Common myeloid progenitor, CD34-positive (primary cell): ENCODE measurements around the gene TRPM1.

ENCODE experiments used
- CTCF ChIA-PET: fragments of 350-600 bp; sonication (Branson Sonifier 250); formaldehyde crosslinking; loops from one replicate; lab custom pipeline; 2021; ENCODE audit warnings: antibody characterized with exemption; lab: Charles Lee
- POLR2A ChIA-PET: fragments of 350-600 bp; sonication (Branson Sonifier 250); formaldehyde crosslinking; loops from one replicate; lab custom pipeline; 2021; ENCODE audit warnings: antibody characterized with exemption; lab: Charles Lee
- DNase-seq, 3 donors: peaks; one replicate each; pipeline versions ENCODE4 v3.0.0 to v3.0.0-alpha.2; 2013
- H3K27ac ChIP-seq, 2 experiments: 1 replicate in 1 of 2; 2 replicates in 1 of 2; pipeline ENCODE4 v1.7.0; 2013; ENCODE audit warnings: inconsistent platforms in 2 of 2, low read length in 2 of 2, mild to moderate bottlenecking in 2 of 2, low read depth in 1 of 2, moderate library complexity in 1 of 2; ENCODE audit not compliant: severe bottlenecking in 2 of 2, insufficient read depth in 1 of 2, poor library complexity in 1 of 2
- H3K27me3 ChIP-seq, 5 experiments: replicated peaks in 2 of 5; 1 replicate in 3 of 5; 2 replicates in 2 of 5; pipeline versions ENCODE4 v1.6.1 to v1.7.0; 2013; ENCODE audit warnings: low read length in 4 of 5, mild to moderate bottlenecking in 2 of 5, moderate library complexity in 2 of 5, inconsistent platforms in 1 of 5; ENCODE audit not compliant: insufficient read depth in 5 of 5, control insufficient read depth in 4 of 5
- H3K36me3 ChIP-seq, 4 experiments: 1 replicate in 2 of 4; 2 replicates in 2 of 4; pipeline versions ENCODE4 v1.6.1 to v1.7.0; 2013; ENCODE audit warnings: low read length in 3 of 4, control low read depth in 1 of 4, mild to moderate bottlenecking in 1 of 4; ENCODE audit not compliant: control insufficient read depth in 4 of 4, insufficient read depth in 4 of 4
- H3K4me1 ChIP-seq, 4 experiments: 1 replicate in 3 of 4; 2 replicates in 1 of 4; pipeline versions ENCODE4 v1.6.1 to v1.7.1; 2013; ENCODE audit warnings: low read length in 3 of 4, mild to moderate bottlenecking in 3 of 4, control low read depth in 1 of 4, inconsistent platforms in 1 of 4, moderate library complexity in 1 of 4; ENCODE audit not compliant: control insufficient read depth in 4 of 4, insufficient read depth in 4 of 4; ENCODE audit errors: control extremely low read depth in 1 of 4
- H3K4me3 ChIP-seq, 7 experiments: 1 replicate in 4 of 7; 2 replicates in 3 of 7; pipeline versions ENCODE4 v1.5.1 to v1.7.0; 2013; ENCODE audit warnings: mild to moderate bottlenecking in 7 of 7, low read length in 6 of 7, moderate library complexity in 6 of 7, inconsistent platforms in 2 of 7, low read depth in 2 of 7, control low read depth in 1 of 7; ENCODE audit not compliant: insufficient read depth in 4 of 7, control insufficient read depth in 1 of 7; ENCODE audit errors: extremely low read depth in 1 of 7
- H3K9me3 ChIP-seq, 5 experiments: 1 replicate in 4 of 5; 2 replicates in 1 of 5; pipeline versions ENCODE4 v1.6.1 to v1.7.1; 2013; ENCODE audit warnings: low read length in 4 of 5, mild to moderate bottlenecking in 2 of 5, inconsistent platforms in 1 of 5, low read depth in 1 of 5, moderate library complexity in 1 of 5; ENCODE audit not compliant: control insufficient read depth in 4 of 5, insufficient read depth in 2 of 5; ENCODE audit errors: control extremely low read depth in 1 of 5
- WGBS: methylation state at CpG from one replicate; pipeline ENCODE4 v1.1.5; 2013; ENCODE audit not compliant: insufficient coverage; 5-methylcytosine and 5-hydroxymethylcytosine counted together

The TRPM1 gene

DNA sequence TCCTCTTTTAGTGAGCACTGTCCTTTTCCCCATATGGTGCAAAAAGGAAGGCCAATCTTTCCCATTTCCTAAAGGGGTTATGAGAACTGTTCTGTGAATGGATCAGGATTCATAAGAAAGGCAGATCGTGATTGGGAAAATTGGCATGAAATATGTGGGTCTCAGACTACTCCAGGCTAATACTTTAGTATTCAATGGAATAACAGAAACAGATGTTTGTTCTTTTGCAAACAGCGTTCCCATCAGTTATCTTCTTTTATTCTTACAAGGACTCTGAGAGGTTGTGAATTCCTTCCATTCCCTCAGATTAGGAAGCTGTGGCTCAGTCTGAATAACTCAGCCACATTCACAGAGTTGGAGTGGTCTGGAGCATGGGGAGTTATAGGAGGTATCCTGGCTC is 58.8 kb downstream of the TRPM1 start:
- H3K4me3 ChIP-seq = no peak overlapping the region
- POLR2A ChIA-PET = no interaction called here
- DNase-seq = no peak
- 95% methylated on average over 2 of the region's 2 CpGs for WGBS
- no peak overlapping the region for H3K27ac ChIP-seq
- CTCF ChIA-PET = interaction anchor here (1.2 kb wide), 1 partner anchor 27 kb away, joined by 3 read pairs; no protein-coding TSS in a partner anchor
- H3K9me3 ChIP-seq = no peaks in the 10 kb centered on the region
- no peaks in the 10 kb centered on the region for H3K27me3 ChIP-seq
- H3K4me1 ChIP-seq = no peaks in the 10 kb centered on the region
- H3K36me3 ChIP-seq = no peaks in the 10 kb centered on the region

DNA sequence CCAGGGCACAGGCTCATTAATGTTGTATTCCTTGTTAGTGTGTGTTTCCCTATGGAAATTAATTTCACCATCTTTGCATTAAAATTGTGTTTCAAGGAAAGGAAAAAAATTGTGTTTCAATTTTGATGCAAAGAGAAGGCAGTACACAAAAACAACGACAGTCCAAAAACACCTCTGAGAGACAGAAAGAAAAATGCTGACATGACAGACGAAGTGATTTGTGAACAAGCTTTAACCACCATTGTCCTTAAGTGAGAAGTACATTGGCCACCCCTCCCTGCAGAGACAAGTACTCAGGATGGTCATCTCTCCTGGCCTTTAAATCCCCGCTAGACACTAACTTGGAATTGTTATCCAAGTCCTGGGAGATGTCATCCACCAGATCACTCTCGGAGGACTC is 59.9 kb downstream of the TRPM1 start:
- no peaks in the 10 kb centered on the region for H3K9me3 ChIP-seq
- H3K27ac ChIP-seq = no peak overlapping the region
- CTCF ChIA-PET = interaction anchor here (1.2 to 1.6 kb wide), 2 partner anchors 26 to 36 kb away, joined by 3 read pairs; no protein-coding TSS in a partner anchor
- H3K27me3 ChIP-seq = no peaks in the 10 kb centered on the region
- DNase-seq = no peak
- no peak overlapping the region for H3K4me3 ChIP-seq
- no peaks in the 10 kb centered on the region for H3K4me1 ChIP-seq
- POLR2A ChIA-PET = no interaction called here
- WGBS = 97% methylated on average over 4 of the region's 4 CpGs
- H3K36me3 ChIP-seq = no peaks in the 10 kb centered on the region

DNA sequence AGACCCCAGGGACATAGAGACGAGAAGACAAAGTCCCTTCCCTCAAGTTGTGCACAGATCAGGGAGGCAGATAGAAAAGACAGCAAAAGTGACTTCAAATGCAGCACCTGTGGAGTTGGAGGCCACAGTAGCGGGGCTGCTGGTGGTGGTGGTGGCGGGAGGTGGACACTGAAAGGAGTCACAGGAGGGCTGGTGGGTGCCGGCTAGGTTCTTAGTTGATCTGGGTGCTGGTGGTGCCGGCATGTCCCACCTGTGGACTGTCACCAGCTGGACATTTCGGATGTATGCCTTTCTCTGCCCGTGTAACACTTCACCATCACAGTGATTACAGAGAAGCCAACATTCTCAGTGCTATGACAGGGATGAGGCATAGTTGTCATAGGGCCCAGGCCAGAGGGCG is 60.9 kb downstream of the TRPM1 start:
- no peak for DNase-seq
- POLR2A ChIA-PET = no interaction called here
- Histone ChIP-seq H3K4me3 (no peak overlapping the region), H3K36me3 (no peaks in the 10 kb centered on the region), H3K9me3 (no peaks in the 10 kb centered on the region), H3K27me3 (no peaks in the 10 kb centered on the region), H3K4me1 (no peaks in the 10 kb centered on the region), H3K27ac (no peak overlapping the region)
- WGBS = 100% methylated on average over 2 of the region's 8 CpGs
- CTCF ChIA-PET = interaction anchor here (1.6 kb wide), 1 partner anchor 35 kb away, joined by 3 read pairs; no protein-coding TSS in a partner anchor

DNA sequence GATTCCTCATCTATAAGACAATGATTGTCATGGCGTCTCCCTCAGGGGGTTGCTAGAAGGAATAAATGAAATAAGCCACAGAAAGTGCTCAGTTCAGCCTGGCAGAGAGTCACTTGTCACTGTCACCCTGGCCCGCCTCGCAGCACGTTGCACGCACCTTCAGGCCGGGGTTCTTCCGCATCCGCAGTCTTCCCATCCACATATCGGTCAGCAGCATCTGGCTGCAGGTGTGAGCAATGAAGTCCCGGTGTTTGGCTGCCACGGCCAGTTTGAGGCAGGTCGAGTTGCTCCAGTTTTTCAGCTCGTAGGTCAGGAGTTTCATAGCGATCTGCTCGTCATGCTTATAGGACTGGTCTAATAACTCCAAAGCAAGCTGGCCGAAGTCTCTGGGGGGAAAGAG is 61.6 kb downstream of the TRPM1 start:
- 98% methylated on average over 15 of the region's 16 CpGs for WGBS

DNA sequence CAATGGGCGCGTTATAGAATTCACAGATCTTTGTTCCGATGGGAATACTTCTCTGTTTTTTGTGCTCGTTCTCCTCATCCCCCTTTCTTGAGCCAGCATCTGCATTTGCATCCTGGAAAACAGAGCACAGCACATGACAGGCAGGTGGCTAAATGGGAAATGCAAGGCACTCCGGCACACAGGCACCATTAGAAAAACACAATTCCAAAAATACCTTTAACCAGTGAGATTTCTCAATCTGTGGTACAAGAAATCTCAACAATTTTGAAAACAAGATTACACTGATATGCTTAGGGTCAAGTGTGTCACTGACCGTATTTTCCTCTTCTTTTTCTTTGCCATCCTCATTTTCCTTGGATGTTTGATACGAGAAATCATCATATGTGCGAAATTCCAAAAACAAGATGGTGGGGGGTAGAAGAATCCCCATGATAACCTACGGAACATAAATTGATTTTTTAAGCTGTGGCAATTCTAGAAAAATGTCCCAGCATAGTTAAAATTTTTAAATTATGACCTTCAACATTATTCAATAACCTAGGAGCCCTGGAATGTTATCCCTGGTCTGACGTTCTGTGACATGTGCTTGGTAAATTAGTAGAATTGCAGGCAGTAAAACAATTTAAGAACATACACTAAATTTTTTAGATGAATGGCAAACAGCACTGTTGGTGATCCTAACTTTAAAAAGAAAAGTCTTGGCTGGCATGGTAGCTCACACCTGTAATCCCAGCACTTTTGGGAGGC is 63.6 kb downstream of the TRPM1 start:
- Histone ChIP-seq H3K4me1 (no peaks in the 10 kb centered on the region), H3K9me3 (no peaks in the 10 kb centered on the region), H3K27ac (no peak overlapping the region), H3K36me3 (no peaks in the 10 kb centered on the region), H3K4me3 (no peak overlapping the region), H3K27me3 (no peaks in the 10 kb centered on the region)
- no peak for DNase-seq
- ChIA-PET CTCF (no interaction called here), POLR2A (no interaction called here)
- 99% methylated on average over 4 of the region's 10 CpGs for WGBS

More for the DNA sequence above, 61.6 kb downstream of the TRPM1 start:
- ChIA-PET POLR2A (no interaction called here), CTCF (interaction anchor here (1.6 kb wide), 1 partner anchor 34 kb away, joined by 3 read pairs; no protein-coding TSS in a partner anchor)
- Histone ChIP-seq H3K27me3 (no peaks in the 10 kb centered on the region), H3K4me3 (no peak overlapping the region), H3K27ac (no peak overlapping the region), H3K9me3 (no peaks in the 10 kb centered on the region), H3K4me1 (no peaks in the 10 kb centered on the region), H3K36me3 (no peaks in the 10 kb centered on the region)
- DNase-seq = no peak

DNA sequence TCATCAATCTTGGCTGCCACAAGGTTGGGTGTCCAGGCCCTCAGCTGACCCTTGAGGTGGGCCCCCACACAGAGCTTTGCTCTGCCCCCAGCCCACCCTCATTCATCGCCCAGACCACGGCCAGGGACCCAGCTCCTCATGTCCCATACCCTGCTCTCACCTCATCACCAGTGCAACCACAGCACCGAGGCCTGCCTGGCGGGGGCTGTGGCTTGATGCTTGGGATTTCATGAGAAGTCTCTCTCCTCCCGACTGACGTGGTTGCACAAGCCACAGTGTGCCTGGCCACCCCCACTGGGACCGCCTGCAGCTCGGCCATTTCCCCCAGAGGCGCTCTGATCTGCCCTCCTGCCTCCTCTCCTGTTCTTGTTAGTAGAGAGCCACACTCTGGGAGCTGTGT is 64.7 kb downstream of the TRPM1 start:
- H3K4me1 ChIP-seq = no peaks in the 10 kb centered on the region
- 97% methylated on average over 9 of the region's 9 CpGs for WGBS
- no peak overlapping the region for H3K27ac ChIP-seq
- H3K9me3 ChIP-seq = no peaks in the 10 kb centered on the region
- H3K4me3 ChIP-seq = no peak overlapping the region
- H3K27me3 ChIP-seq = no peaks in the 10 kb centered on the region
- CTCF ChIA-PET = interaction anchor here (0.9 kb wide), 1 partner anchor 38 kb away, joined by 3 read pairs; no protein-coding TSS in a partner anchor
- POLR2A ChIA-PET = no interaction called here
- no peak for DNase-seq
- H3K36me3 ChIP-seq = no peaks in the 10 kb centered on the region

DNA sequence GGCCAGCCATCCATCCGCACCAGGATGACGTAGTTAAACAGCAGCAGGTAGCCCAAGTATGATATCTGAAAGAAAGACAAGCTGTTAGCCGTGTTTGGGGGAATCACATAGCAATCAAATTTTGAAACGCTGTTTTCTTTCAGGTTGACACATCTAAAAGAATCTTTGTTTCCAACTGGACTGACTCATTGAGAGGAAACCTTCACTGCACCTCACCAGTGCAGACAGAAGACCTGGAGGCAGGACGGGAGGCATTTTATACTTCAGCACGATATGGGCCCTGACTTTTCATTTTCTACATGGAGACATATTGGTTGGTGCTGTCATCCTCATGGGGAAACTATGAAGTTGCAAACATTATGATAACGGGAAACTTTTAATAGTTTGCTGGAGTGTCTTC is 65.9 kb downstream of the TRPM1 start:
- Histone ChIP-seq H3K27me3 (no peaks in the 10 kb centered on the region), H3K27ac (no peak overlapping the region), H3K9me3 (no peaks in the 10 kb centered on the region), H3K4me3 (no peak overlapping the region), H3K36me3 (no peaks in the 10 kb centered on the region), H3K4me1 (no peaks in the 10 kb centered on the region)
- ChIA-PET POLR2A (no interaction called here), CTCF (no interaction called here)
- 95% methylated on average over 6 of the region's 7 CpGs for WGBS
- DNase-seq = no peak
